Measurements from ENCODE around the gene NPB.
A peak's percentile ranks its signal among the peaks of the same experiment; 100 is the strongest.

Gene NPB

GRCh38 chr17:81925860-81926450, 23.9 kb downstream of the NPB start:
- no peak for DNase-seq (ENCODE audit: low read depth in 2 of 2)

GRCh38 chr17:81926451-81927151, 24.6 kb downstream of the NPB start:
- peak; percentile 48 to 49 for DNase-seq (ENCODE audit: low read depth in 2 of 2)

- DNase-seq (ENCODE audit: low read depth in 2 of 2) = no peak
Measured at GRCh38 chr17:81927152-81927652, 25.2 kb downstream of the NPB start.

DNA sequence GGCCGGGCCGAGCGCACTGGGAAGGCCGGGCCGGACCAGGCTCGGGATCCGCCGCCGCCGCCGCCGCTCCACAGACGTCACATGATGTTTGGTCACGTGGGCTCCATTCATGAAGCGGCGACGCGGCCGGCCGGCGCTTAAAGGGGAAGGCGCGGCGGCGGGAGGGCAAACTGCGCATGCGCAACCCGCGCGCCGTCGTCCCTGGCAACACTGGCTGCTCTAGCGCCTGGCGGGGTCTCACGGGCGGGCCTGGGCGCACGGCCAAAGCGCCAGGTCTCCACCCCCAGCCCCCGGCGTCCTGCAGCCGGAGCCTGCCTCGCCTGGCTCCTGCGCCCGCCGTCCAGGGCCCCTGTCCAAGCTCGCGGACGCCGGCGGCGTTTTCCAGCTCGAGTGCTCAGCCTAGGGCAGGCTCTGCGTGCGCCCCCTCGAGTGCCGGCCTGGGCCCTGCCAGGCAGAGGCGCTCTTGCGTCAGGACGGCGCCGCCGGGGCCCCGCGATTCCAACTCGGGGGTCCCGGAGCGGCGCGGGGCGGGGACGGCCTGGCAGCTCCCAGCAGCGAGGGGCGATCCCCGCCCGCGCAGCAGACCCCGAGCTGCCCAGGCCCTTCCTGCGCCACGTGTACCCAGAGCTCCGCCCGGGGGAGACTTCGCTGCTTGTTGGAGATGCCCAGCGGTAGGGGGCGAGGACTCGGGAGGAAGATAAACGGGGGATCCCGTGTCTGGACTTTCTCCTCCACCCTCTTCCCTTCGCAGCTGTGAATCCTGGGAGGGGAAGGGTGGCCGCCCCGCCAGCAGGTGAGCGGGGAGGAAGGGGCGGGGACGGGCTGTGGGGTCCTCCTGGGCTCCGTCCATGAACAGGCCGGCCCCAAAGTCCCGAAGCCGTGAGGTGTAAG, 25.9 kb downstream of the NPB start, which contains the start of gene MAFG:
Gene MAFG (minus strand): TSS at position 83 of the 891 bp plus-strand sequence. CDS start 4,550 bp downstream, outside the sequence.
- DNase-seq (ENCODE audit: low read depth in 2 of 2) = peak; percentile 77 to 86

DNA sequence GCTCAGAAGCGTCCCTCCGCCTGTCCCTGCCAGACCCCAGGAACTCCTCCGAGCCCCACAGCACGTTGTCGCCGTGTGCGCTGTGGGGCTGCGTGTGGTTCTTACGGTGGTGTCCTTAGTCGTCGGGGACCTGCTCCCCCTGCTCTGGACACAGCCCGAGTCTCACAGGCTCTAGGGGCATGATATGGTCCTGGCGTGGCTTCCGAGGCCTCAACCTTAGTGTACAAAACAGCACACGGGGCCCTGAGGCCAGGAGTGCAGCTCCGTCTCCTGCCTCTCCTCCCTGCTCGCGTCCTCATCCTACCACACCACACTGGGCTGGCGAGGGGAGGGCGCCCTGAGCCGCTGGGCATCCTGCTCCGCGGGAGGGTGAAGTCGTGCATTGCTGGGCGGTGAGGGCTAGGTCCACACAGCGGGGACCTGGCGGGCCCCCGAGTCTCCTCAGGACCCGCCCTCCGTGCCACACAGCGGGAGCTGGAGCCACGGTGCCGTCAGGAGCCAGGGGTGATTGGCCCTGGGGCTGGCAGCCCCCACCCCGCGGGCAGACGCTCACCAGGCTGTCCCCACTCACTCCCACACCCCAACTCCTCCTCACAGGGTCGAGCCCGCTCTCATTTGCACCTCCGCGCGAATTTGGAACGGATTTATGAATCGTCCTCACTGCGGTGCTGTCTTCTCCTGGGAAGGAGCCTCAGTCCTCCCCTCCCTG, 26.7 kb downstream of the NPB start:
- DNase-seq (ENCODE audit: low read depth in 2 of 2) = no peak

DNA sequence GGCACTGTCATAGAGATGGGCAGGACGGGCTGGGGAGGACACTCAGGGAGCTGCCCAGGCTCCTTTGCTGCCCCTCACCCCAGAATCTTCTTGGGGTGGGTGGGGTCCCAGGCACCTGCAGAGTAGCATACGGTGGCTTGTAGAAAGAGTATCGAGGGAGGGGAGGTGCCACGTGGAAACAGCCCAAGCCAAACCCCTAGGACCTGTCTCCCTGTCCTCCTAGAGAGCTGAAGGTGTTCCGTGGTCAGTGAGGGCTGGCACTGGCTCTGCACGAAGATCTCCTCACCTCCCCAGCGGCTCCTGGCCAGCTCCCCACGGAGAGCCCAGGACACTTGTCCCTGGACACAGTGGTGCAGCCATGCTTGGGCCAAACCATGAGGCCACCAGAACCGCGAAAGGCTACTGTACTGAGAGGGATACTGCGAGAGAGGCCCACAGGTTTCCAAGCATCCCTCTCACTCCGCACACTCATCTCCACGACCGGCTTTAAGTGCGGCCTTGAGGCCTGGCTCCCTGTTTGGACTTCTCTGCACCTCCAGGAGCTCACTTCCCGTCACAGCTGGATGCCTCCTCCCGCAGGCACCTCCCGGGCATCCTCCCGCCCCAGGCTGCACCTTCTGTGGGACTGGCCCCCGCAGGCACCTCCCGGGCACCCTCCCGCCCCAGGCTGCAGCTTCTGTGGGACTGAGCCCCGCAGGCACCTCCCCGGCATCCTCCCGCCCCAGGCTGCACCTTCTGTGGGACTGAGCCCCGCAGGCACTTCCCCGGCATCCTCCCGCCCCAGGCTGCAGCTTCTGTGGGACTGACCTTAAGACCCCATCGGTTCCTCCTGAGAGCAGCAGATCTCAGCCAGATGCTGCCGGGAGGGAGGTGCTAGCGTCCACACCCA, 27.5 kb downstream of the NPB start:
- no peak for DNase-seq (ENCODE audit: low read depth in 2 of 2)

GRCh38 chr17:81930142-81931125, 28.4 kb downstream of the NPB start:
- DNase-seq (ENCODE audit: low read depth in 2 of 2) = no peak

GRCh38 chr17:81931189-81931556, 29.1 kb downstream of the NPB start:
- DNase-seq (ENCODE audit: low read depth in 2 of 2) = no peak

GRCh38 chr17:81931557-81932332, 29.7 kb downstream of the NPB start:
- no peak for DNase-seq (ENCODE audit: low read depth in 2 of 2)

- no peak for DNase-seq (ENCODE audit: low read depth in 2 of 2)
Measured at GRCh38 chr17:81932333-81932983, 30.4 kb downstream of the NPB start.

- no peak for DNase-seq (ENCODE audit: low read depth in 2 of 2)
Measured at GRCh38 chr17:81933178-81933699, 31.2 kb downstream of the NPB start.

- no peak for DNase-seq (ENCODE audit: low read depth in 2 of 2)
Measured at GRCh38 chr17:81934098-81934757, 32.2 kb downstream of the NPB start.

DNA sequence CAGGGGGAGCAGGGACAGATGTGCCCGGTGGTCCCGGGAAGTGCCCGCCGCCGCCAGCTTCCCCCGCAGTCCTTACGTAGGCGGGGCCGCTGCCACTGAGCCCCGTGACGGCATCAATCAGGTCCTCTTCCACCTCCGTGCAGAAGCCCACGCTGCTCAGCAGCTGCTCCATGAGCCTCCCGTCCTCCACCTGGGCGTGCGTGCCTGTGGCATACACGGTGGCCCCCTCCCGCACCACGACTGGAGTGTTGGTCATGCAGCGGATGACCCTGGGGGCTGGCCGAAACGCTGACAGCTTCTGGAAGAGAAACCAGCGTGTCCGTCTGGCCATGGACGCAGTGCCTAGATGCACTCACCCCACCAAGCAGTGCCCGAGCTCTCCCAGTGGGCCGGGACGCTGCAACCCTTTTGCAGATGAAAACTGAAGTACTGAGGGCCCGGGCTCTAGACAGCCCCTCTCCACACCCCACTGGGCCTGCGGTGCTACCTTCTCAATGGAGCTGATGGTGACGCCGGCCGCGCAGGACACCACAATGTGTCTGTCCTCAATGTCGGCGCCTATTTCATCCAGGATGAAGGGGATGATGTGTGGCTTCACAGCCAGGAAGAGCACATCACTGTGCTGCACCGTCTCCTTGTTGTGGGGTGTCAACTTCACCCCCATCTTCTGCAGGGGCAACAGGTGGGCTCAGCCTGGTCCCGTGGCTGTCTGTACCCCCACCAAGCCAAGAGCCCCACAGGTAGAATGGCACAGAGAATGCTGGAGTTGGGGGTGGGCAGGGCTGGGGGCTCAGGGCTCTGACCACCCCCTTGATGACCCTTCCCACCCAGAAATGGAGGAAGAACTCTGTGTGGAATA, 33.0 kb downstream of the NPB start:
- DNase-seq (ENCODE audit: low read depth in 2 of 2) = no peak

GRCh38 chr17:81935709-81936084, 33.7 kb downstream of the NPB start:
- no peak for DNase-seq (ENCODE audit: low read depth in 2 of 2)

DNA sequence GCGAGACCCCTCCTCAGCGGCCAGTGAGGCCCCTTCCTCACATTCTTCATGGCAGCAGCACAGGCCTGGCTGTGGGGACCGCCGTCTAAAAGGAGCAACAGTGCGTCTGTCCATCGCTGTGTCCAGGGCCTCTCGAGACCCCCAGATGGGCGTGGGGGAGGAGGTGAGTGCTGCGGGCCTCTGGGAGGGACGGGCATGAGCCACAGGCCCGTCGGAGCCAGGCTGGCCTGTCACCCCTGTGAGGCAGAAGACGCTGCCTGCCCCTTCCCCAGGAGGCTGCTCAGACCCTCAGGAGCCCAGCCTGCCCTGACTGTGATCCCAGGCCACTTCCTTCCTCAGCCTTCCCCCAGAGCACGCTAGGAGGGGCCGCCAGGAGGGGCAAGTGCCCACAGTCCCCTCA, 37.2 kb downstream of the NPB start:
- DNase-seq (ENCODE audit: low read depth in 2 of 2) = no peak

DNA sequence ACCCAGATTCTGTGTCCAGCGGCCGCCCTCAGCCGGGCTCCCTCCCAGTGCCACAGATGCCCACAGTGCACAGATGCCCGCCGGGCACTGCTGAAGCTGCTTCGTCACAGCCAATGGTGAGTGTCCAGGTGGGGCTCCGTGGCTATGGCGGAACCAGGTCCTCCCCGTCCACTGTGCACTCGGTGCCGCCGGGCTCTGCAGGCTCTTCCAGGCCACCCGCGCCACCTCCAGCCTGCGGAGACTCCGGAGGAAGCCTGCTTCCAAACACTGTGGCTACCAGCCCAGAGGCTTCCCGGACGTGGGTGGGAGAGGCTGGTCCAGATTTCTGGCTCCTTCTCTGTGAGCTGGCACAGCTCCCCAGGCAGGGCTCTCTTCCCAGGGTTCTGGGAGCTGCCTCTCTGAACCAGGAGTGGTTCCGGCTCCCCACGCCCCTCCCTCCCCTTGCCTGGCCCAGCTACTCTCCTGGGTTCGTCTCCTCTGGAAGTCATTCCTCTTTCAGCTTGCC, 37.9 kb downstream of the NPB start:
- no peak for DNase-seq (ENCODE audit: low read depth in 2 of 2)

Measured in activated CD4-positive, alpha-beta T cell treated with anti-CD3 and anti-CD28 coated beads for 24 hours (primary cell).